Midbrain (tissue), 1 donor: Measurements from ENCODE around the gene C6orf163.
A peak's percentile ranks its signal among the peaks of the same experiment; 100 is the strongest.
"Not testable (repeated sequence)": the region's sequence is repeated elsewhere in the genome, so short reads cannot be mapped to it uniquely, and the experiment has no call there.

Source experiments
- DNase-seq: peaks from one replicate; lab custom pipeline; 2025; lab: John Stamatoyannopoulos, UW

Gene C6orf163

GRCh38 chr6:87344731-87345130, at the start of gene C6orf163:
C6orf163 (plus strand) TSS chr6:87344813; CDS start chr6:87345100, 287 bp downstream.
- no peak for DNase-seq

- no peak for DNase-seq
These were observed 47.5 kb upstream of the C6orf163 start for GRCh38 chr6:87297119-87297518.

- not testable (repeated sequence) for DNase-seq
These were observed 43.3 kb upstream of the C6orf163 start for GRCh38 chr6:87301277-87301676.

GRCh38 chr6:87308970-87309369, 35.6 kb upstream of the C6orf163 start:
- DNase-seq = no peak

- DNase-seq = no peak
These were observed 31.8 kb upstream of the C6orf163 start for GRCh38 chr6:87312860-87313259.

GRCh38 chr6:87315071-87315470, 29.5 kb upstream of the C6orf163 start:
- no peak for DNase-seq

- no peak for DNase-seq
These were observed 25.2 kb upstream of the C6orf163 start for GRCh38 chr6:87319271-87319987.

- peak; percentile 79 for DNase-seq
These were observed 22.1 kb upstream of the C6orf163 start, which contains the start of gene SMIM8 for GRCh38 chr6:87322304-87323212. SMIM8 (plus strand) TSS chr6:87322588; CDS start chr6:87337032, 14,444 bp downstream.

- not testable (repeated sequence) for DNase-seq
These were observed 20.7 kb upstream of the C6orf163 start for GRCh38 chr6:87323880-87324279.

GRCh38 chr6:87330961-87331360, 13.7 kb upstream of the C6orf163 start:
- no peak for DNase-seq

- no peak for DNase-seq
These were observed 11.6 kb upstream of the C6orf163 start for GRCh38 chr6:87333033-87333432.

- no peak for DNase-seq
These were observed 10.9 kb upstream of the C6orf163 start for GRCh38 chr6:87333591-87334181.

- DNase-seq = no peak
These were observed 9.9 kb upstream of the C6orf163 start for GRCh38 chr6:87334683-87335082.

GRCh38 chr6:87336367-87336766, 8.2 kb upstream of the C6orf163 start:
- DNase-seq = no peak

GRCh38 chr6:87340230-87340629, 4.4 kb upstream of the C6orf163 start:
- DNase-seq = no peak

GRCh38 chr6:87341158-87341557, 3.5 kb upstream of the C6orf163 start:
- DNase-seq = no peak

GRCh38 chr6:87341899-87342298, 2.7 kb upstream of the C6orf163 start:
- no peak for DNase-seq

- DNase-seq = no peak
These were observed 1.8 kb upstream of the C6orf163 start for GRCh38 chr6:87342829-87343228.

- DNase-seq = no peak
These were observed 2.1 kb downstream of the C6orf163 start for GRCh38 chr6:87346700-87347099.

- DNase-seq = no peak
These were observed 5.3 kb downstream of the C6orf163 start for GRCh38 chr6:87349896-87350295.

GRCh38 chr6:87350516-87350915, 5.9 kb downstream of the C6orf163 start:
- DNase-seq = no peak

GRCh38 chr6:87351583-87351982, 7.0 kb downstream of the C6orf163 start:
- DNase-seq = no peak

GRCh38 chr6:87356181-87356580, 11.6 kb downstream of the C6orf163 start:
- no peak for DNase-seq
